Upper lobe of right lung (tissue), 1 donor: ENCODE data around the gene GLTPD2. TPM values are rescaled to one million over a fixed set of nuclear protein-coding genes. Genes with fewer than 3 reads are reported as not detected.
"Not testable (repeated sequence)": the region's sequence is repeated elsewhere in the genome, so short reads cannot be mapped to it uniquely, and the experiment has no call there.

Experiments
- ATAC-seq: fragments of 200-7000 bp; cut with Tn5 transposase; one replicate; pipeline ENCODE4 v1.9.1; 2020; ENCODE audit warnings: mild to moderate bottlenecking, moderate library complexity
- DNase-seq: peaks from one replicate; pipeline ENCODE4 v3.0.0-alpha.2; 2020
- H3K27ac ChIP-seq: fragments of 200-600 bp; one replicate; pipeline ENCODE4 v1.8.0; 2022
- H3K27me3 ChIP-seq: fragments of 200-600 bp; one replicate; pipeline ENCODE4 v1.8.0; 2022; ENCODE audit warnings: mild to moderate bottlenecking
- H3K36me3 ChIP-seq: fragments of 200-600 bp; one replicate; pipeline ENCODE4 v1.8.0; 2022
- H3K4me1 ChIP-seq: fragments of 200-600 bp; one replicate; pipeline ENCODE4 v1.8.0; 2022
- H3K4me3 ChIP-seq: fragments of 200-600 bp; one replicate; pipeline ENCODE4 v1.8.0; 2022; ENCODE audit warnings: mild to moderate bottlenecking
- H3K9me3 ChIP-seq: fragments of 200-600 bp; one replicate; pipeline ENCODE4 v1.8.0; 2022
- intact Hi-C: fragments of 100-400 bp; cut with DNase I; formaldehyde crosslinking; loops from one replicate; pipeline ENCODE4 v1.11.0; 2022
- total RNA-seq: library from RNA; stranded (reverse); fragmentation: NEBNext Ultra II Directional; extraction: Animal tissue kit (Norgen Biotek cat#: 25700); gene quantifications from one replicate; pipeline ENCODE4 v1.2.1, GENCODE V29; 2021
- TF ChIP-seq, protein P1 (sequence below): fragments of 200-600 bp; IDR thresholded peaks from one replicate; pipeline ENCODE4 v1.8.0; 2022; ENCODE audit warnings: antibody characterized with exemption
- donor health status: DM: no; HTN: yes; CAD: no; lungs with severe emphysema.

The GLTPD2 gene
- total RNA-seq, 1 donor from 2014 or later, result not detected

DNA sequence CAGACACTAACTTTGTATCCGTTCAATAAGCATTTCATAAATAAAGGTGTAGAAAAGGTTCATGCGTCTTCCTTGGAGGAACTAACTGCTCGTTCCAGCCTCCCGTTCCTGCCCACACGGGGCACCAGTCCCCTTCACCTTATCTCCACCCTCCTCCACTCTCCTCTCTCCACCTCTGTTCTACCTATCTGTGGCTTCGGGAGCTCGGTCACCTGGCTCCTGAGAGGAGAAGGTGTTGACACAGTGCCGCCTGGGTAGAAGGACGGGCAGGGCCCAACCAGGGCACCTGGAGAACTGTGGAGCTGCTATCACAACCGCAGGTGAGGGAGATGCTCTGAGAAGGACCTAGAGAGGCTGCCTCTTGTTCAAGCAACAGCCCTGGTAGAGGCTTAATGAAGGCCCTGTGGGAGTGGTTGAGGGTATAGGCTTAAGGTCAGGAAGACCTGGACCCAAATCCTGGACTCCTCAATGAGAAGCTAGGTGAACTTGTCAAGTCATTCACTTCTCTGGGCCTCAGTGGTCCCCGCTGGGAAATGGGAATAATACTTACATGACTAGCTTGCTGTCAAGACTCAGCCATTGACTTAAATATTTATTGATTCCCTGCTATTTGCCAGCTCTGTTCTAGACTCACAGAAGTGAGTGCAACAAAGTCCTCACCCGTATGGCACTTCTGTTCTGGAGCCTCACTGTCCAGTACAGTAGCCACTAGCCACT, 34.8 kb downstream of the GLTPD2 start:
- intact Hi-C loops, result no loop called here
- Histone ChIP-seq H3K4me1 (no peaks in the 10 kb centered on the region), H3K27me3 (no peaks in the 10 kb centered on the region), H3K4me3 (no peak overlapping the region), H3K9me3 (no peaks in the 10 kb centered on the region), H3K36me3 (peaks cover 6% of the 10 kb centered on the region), H3K27ac (no peak overlapping the region)
- ATAC-seq (peak; percentile 73), DNase-seq (no peak)
- TF ChIP-seq, protein P1, sequence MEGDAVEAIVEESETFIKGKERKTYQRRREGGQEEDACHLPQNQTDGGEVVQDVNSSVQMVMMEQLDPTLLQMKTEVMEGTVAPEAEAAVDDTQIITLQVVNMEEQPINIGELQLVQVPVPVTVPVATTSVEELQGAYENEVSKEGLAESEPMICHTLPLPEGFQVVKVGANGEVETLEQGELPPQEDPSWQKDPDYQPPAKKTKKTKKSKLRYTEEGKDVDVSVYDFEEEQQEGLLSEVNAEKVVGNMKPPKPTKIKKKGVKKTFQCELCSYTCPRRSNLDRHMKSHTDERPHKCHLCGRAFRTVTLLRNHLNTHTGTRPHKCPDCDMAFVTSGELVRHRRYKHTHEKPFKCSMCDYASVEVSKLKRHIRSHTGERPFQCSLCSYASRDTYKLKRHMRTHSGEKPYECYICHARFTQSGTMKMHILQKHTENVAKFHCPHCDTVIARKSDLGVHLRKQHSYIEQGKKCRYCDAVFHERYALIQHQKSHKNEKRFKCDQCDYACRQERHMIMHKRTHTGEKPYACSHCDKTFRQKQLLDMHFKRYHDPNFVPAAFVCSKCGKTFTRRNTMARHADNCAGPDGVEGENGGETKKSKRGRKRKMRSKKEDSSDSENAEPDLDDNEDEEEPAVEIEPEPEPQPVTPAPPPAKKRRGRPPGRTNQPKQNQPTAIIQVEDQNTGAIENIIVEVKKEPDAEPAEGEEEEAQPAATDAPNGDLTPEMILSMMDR, result no peak

DNA sequence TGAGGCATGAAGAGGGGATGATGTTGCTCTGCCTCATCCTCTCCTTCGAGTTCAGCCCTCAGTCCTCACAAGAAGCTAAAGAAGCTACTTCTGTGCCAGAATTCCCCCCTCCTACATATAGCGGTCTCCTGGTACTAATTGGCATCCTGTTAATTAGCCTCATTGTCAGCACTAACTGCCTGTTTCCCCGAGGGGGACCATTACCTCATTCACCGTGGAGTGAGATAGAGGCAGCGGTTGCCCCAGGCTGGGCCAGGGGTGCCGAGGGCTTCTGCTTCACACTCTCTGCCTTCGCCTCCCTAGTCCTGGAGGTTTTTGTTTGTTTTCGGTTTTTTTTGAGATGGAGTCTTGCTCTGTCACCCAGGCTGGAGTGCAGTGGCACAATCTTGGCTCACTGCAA, 38.6 kb downstream of the GLTPD2 start:
- no peak for ATAC-seq
- Histone ChIP-seq H3K4me3 (no peak overlapping the region), H3K36me3 (no peaks in the 10 kb centered on the region), H3K27ac (no peak overlapping the region), H3K9me3 (no peaks in the 10 kb centered on the region), H3K4me1 (no peaks in the 10 kb centered on the region), H3K27me3 (no peaks in the 10 kb centered on the region)
- intact Hi-C loops, result no loop called here
- no peak for DNase-seq
- TF ChIP-seq, protein P1, result no peak

DNA sequence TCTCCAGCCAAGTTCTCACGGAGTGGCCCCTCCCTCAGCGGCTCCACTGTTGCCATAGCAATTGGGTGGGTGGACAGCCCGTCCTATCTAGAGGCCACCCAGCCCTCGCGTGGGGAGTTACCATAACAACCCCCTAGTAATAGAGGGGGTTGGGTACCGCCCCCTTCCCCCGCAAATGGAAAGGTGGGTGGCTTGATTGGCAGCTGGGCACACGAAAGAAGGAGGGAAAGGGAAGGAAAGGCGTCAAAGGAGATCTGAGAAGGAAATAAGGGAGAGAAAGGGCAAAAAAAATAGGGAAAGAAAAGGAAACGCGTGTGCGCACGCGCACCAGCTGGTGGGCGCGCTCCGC, 44.0 kb downstream of the GLTPD2 start:
- H3K27ac ChIP-seq, result peak overlapping the region; percentile 90
- H3K4me3 ChIP-seq, result peak overlapping the region; percentile 98
- H3K4me1 ChIP-seq, result peaks cover 28% of the 10 kb centered on the region
- DNase-seq, H3K27me3 ChIP-seq, intact Hi-C loops, H3K9me3 ChIP-seq, H3K36me3 ChIP-seq: not testable (repeated sequence)
- peak; percentile 1 for ATAC-seq

DNA sequence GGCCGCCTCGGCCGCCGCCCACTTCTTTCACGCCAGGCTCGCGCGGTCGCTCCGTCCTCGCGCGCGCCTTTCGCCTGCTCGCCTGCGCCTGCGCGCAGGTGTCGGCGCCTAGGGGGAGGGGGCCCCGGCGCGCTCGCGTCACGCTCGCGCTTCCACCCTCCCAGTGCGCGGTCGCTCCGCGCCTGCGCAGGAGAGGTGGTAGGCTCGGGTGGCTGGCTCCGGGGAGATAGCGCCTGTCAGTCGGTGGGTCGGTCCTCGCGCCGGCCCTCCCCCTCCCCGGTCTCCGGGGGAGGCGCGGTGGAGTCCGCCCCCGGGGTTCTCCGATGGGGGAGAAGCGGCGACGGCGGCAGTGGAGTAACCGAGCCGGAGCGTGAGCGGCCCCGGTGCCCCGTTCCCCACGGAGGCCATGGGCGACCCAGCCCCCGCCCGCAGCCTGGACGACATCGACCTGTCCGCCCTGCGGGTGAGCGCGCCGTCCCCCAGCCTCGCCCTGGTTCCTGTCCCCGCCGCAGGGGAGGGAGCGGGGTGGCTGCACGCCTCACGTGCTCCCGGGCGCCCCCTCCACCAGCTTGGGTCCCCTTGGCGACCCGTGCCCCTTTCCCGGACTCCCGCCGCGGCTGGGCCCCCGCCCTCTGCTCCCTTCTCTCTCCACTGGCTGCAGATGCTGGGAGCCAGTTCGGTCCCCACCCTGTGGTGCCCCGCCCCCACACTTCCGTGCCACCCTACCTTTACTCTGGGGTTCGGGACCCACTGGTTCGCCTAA, 44.6 kb downstream of the GLTPD2 start, which contains the start of gene MINK1:
TSS of gene MINK1 (plus strand) at position 163 of the 763 bp plus-strand sequence. CDS start at position 407, 244 bp downstream.
- H3K4me1 ChIP-seq, result peaks cover 34% of the 10 kb centered on the region
- no peaks in the 10 kb centered on the region for H3K36me3 ChIP-seq
- peak; percentile 95 for DNase-seq
- H3K9me3 ChIP-seq, result no peaks in the 10 kb centered on the region
- TF ChIP-seq, protein P1, result no peak
- intact Hi-C loops, result no loop called here
- H3K4me3 ChIP-seq, result peak within 1 kb of the TSS; percentile 98
- peak; percentile 98 for ATAC-seq
- peak within 1 kb of the TSS; percentile 90 for H3K27ac ChIP-seq
- H3K27me3 ChIP-seq, result no peaks in the 10 kb centered on the region

DNA sequence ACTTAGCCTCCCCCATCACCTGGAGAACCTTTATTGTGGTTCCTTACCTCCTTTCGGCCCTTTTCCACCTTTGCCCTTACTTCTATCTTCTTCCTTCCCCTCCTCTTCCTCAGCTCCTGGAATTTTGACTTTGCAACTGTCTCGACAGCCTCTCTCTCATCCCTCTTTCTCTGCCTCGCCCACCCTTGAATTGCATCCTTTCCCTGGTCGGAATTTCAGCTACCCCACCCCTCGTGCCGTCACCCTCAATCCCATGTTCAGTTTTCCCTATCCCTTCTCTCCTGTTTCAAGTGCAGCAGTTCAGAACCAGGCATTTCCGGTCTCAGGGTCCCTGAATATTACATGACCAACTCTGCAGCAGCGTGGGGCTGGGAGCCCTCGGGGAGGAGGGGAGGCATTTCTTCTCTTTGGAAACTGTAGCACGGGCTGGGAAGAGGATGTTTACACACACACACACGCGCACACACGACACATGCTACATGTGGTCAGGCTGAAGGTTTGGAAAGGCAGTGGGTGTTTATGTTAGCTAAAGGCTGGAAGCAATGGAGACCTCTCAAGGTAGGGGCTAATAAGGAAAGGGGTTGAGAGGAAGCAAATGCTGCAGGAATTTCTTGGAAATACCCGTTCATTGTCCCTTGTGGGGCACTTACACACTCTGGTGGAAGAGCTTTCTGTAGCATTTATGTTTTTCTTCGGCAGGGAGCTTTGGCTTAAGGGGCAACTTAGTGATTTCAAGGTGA, 45.3 kb downstream of the GLTPD2 start:
- TF ChIP-seq, protein P1, result no peak
- Histone ChIP-seq H3K4me3 (peak overlapping the region; percentile 98), H3K27me3 (no peaks in the 10 kb centered on the region), H3K9me3 (no peaks in the 10 kb centered on the region), H3K4me1 (peaks cover 35% of the 10 kb centered on the region), H3K36me3 (no peaks in the 10 kb centered on the region), H3K27ac (peak overlapping the region; percentile 90)
- peak; percentile 67 for DNase-seq
- intact Hi-C loops, result no loop called here
- ATAC-seq, result peak; percentile 47

DNA sequence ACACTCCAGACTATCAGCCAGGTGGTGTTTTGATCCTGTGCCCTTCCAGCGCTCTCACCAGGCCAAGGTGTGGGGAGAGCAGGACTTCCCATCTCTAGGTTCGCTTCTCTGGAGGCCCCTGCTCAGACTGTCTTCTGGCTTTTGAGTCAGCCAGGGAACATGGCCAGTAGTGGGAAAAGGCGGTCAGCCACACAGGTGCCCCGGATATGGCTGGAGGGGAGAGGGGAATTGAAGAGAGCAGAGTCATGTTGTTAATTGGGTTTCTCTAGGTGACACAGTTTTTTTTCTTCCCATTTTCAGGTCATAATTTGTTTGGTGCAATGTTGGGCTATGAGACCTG, 45.9 kb downstream of the GLTPD2 start:
- peak overlapping the region; percentile 98 for H3K4me3 ChIP-seq
- no peak for ATAC-seq
- H3K9me3 ChIP-seq, result no peaks in the 10 kb centered on the region
- H3K27ac ChIP-seq, result peak overlapping the region; percentile 90
- H3K4me1 ChIP-seq, result peaks cover 35% of the 10 kb centered on the region
- no peaks in the 10 kb centered on the region for H3K27me3 ChIP-seq
- intact Hi-C loops, result no loop called here
- DNase-seq, result no peak
- H3K36me3 ChIP-seq, result no peaks in the 10 kb centered on the region
- TF ChIP-seq, protein P1, result no peak
